Nephron (organoid): ENCODE data around the gene GPC1.

Source experiments
- H3K27ac Mint-ChIP-seq, 3 experiments: 2 replicates each; pipeline ENCODE4 v1.8.0; 2020; ENCODE audit warnings: mixed read lengths in 3 of 3, mild to moderate bottlenecking in 2 of 3, moderate library complexity in 1 of 3
- H3K27me3 Mint-ChIP-seq: 2 replicates; pipeline ENCODE4 v1.8.0; 2021; ENCODE audit warnings: low read depth, mild to moderate bottlenecking, moderate library complexity, mixed read lengths
- H3K36me3 Mint-ChIP-seq: 2 replicates; pipeline ENCODE4 v1.8.0; 2020; ENCODE audit warnings: low read depth, mixed read lengths
- H3K4me1 Mint-ChIP-seq: 2 replicates; pipeline ENCODE4 v1.8.0; 2020; ENCODE audit warnings: mixed read lengths
- H3K4me3 Mint-ChIP-seq, 3 experiments: 2 replicates each; pipeline ENCODE4 v1.8.0; 2020; ENCODE audit warnings: mild to moderate bottlenecking in 3 of 3, mixed read lengths in 3 of 3, moderate library complexity in 2 of 3
- H3K9me3 Mint-ChIP-seq: 2 replicates; pipeline ENCODE4 v1.8.0; 2020; ENCODE audit warnings: mixed read lengths
- CTCF ChIP-seq, 3 experiments: fragments of 200-600 bp; sonication (generic); IDR thresholded peaks; one replicate each; pipeline ENCODE4 v1.5.0; 2021; ENCODE audit warnings: antibody characterized with exemption in 3 of 3; ENCODE audit not compliant: unreplicated experiment in 3 of 3

GPC1 gene

GRCh38 chr2:240456447-240457222, 21.2 kb downstream of the GPC1 start:
- peak overlapping the region in 2 of 3 experiments; percentile 53 to 61 for H3K4me3 Mint-ChIP-seq
- H3K36me3 Mint-ChIP-seq: no peaks in the 10 kb centered on the region
- peaks cover 20% of the 10 kb centered on the region for H3K27me3 Mint-ChIP-seq
- no peaks in the 10 kb centered on the region for H3K9me3 Mint-ChIP-seq
- peaks cover 27% of the 10 kb centered on the region for H3K4me1 Mint-ChIP-seq
- H3K27ac Mint-ChIP-seq: peak overlapping the region in 1 of 3 experiments; percentile 76
- no peak for TF ChIP-seq CTCF (IDR thresholded peaks at IDR 0.05; ENCODE audit: unreplicated experiment in 3 of 3)

GRCh38 chr2:240457223-240458043, 22.0 kb downstream of the GPC1 start:
- H3K4me1 Mint-ChIP-seq: peaks cover 22% of the 10 kb centered on the region
- no peaks in the 10 kb centered on the region for H3K36me3 Mint-ChIP-seq
- TF ChIP-seq CTCF (IDR thresholded peaks at IDR 0.05; ENCODE audit: unreplicated experiment in 3 of 3): no peak
- H3K27me3 Mint-ChIP-seq: peaks cover 14% of the 10 kb centered on the region
- peak overlapping the region in 1 of 3 experiments; percentile 76 for H3K27ac Mint-ChIP-seq
- H3K9me3 Mint-ChIP-seq: no peaks in the 10 kb centered on the region
- H3K4me3 Mint-ChIP-seq: peak overlapping the region; percentile 24 to 61 (median 48)

GRCh38 chr2:240458044-240458899, 22.8 kb downstream of the GPC1 start:
- TF ChIP-seq CTCF (IDR thresholded peaks at IDR 0.05; ENCODE audit: unreplicated experiment in 3 of 3): no peak
- H3K27me3 Mint-ChIP-seq: peaks cover 14% of the 10 kb centered on the region
- H3K4me3 Mint-ChIP-seq: peak overlapping the region; percentile 24 to 32 (median 27)
- H3K27ac Mint-ChIP-seq: peak overlapping the region in 2 of 3 experiments; percentile 52 to 56
- no peaks in the 10 kb centered on the region for H3K9me3 Mint-ChIP-seq
- H3K36me3 Mint-ChIP-seq: no peaks in the 10 kb centered on the region
- H3K4me1 Mint-ChIP-seq: peaks cover 22% of the 10 kb centered on the region

GRCh38 chr2:240458900-240459391, 23.5 kb downstream of the GPC1 start:
- Mint-ChIP-seq H3K4me3 (no peak overlapping the region), H3K4me1 (peaks cover 22% of the 10 kb centered on the region), H3K27me3 (peaks cover 12% of the 10 kb centered on the region), H3K36me3 (no peaks in the 10 kb centered on the region), H3K9me3 (no peaks in the 10 kb centered on the region), H3K27ac (no peak overlapping the region)
- TF ChIP-seq CTCF (IDR thresholded peaks at IDR 0.05; ENCODE audit: unreplicated experiment in 3 of 3): no peak

- Mint-ChIP-seq H3K27ac (no peak overlapping the region), H3K9me3 (no peaks in the 10 kb centered on the region), H3K4me1 (peaks cover 19% of the 10 kb centered on the region), H3K27me3 (peaks cover 6% of the 10 kb centered on the region), H3K36me3 (peaks cover 4% of the 10 kb centered on the region), H3K4me3 (no peak overlapping the region)
- TF ChIP-seq CTCF (IDR thresholded peaks at IDR 0.05; ENCODE audit: unreplicated experiment in 3 of 3): no peak
Measured at GRCh38 chr2:240459401-240460252, 24.2 kb downstream of the GPC1 start.
